OCI-M1 (cell line): Measurements from ENCODE around the gene MAPKAP1.
"Not testable (repeated sequence)": the region's sequence is repeated elsewhere in the genome, so short reads cannot be mapped to it uniquely, and the experiment has no call there.

Experiments
- DNase-seq: peaks from one replicate; lab custom pipeline; 2025; lab: John Stamatoyannopoulos, UW

The MAPKAP1 gene

GRCh38 chr9:125409637-125410521 is 297.1 kb downstream of the MAPKAP1 start:
- peak; percentile 98 for DNase-seq

GRCh38 chr9:125409217-125409636 is 297.8 kb downstream of the MAPKAP1 start:
- peak; percentile 49 for DNase-seq

GRCh38 chr9:125407974-125408900 is 298.8 kb downstream of the MAPKAP1 start:
- DNase-seq: peak; percentile 85

GRCh38 chr9:125407432-125407973 is 299.5 kb downstream of the MAPKAP1 start:
- DNase-seq: no peak

- no peak for DNase-seq
Observed at GRCh38 chr9:125406810-125407087, 300.3 kb downstream of the MAPKAP1 start.

GRCh38 chr9:125405938-125406809 is 300.8 kb downstream of the MAPKAP1 start:
- DNase-seq: peak; percentile 15

- no peak for DNase-seq
Observed at GRCh38 chr9:125404733-125405132, 302.3 kb downstream of the MAPKAP1 start.

- DNase-seq: no peak
Observed at GRCh38 chr9:125400725-125401716, 306.0 kb downstream of the MAPKAP1 start.

GRCh38 chr9:125400232-125400631 is 306.8 kb downstream of the MAPKAP1 start:
- DNase-seq: not testable (repeated sequence)

- DNase-seq: no peak
Observed at GRCh38 chr9:125399666-125400065, 307.3 kb downstream of the MAPKAP1 start.

GRCh38 chr9:125399165-125399564 is 307.8 kb downstream of the MAPKAP1 start:
- DNase-seq: no peak

- no peak for DNase-seq
Observed at GRCh38 chr9:125398243-125398642, 308.8 kb downstream of the MAPKAP1 start.

GRCh38 chr9:125397736-125398135 is 309.3 kb downstream of the MAPKAP1 start:
- no peak for DNase-seq

- no peak for DNase-seq
Observed at GRCh38 chr9:125396799-125397198, 310.2 kb downstream of the MAPKAP1 start.

- no peak for DNase-seq
Observed at GRCh38 chr9:125393426-125393825, 313.6 kb downstream of the MAPKAP1 start.

- DNase-seq: peak; percentile 15
Observed at GRCh38 chr9:125391704-125392103, 315.3 kb downstream of the MAPKAP1 start.

GRCh38 chr9:125388978-125389377 is 318.0 kb downstream of the MAPKAP1 start:
- DNase-seq: no peak

- DNase-seq: no peak
Observed at GRCh38 chr9:125387861-125388524, 319.0 kb downstream of the MAPKAP1 start.
